Stimulated activated naive CD4-positive, alpha-beta T cell treated with Interleukin-2 at 50 U/mL for 16 hours (primary cell): ENCODE measurements around the gene USP35.

Experiments used
- DNase-seq: peaks from one replicate; lab custom pipeline; 2025; lab: John Stamatoyannopoulos, UW

USP35 gene

GRCh38 chr11:78234006-78234405 lies 45.3 kb downstream of the USP35 start:
- no peak for DNase-seq

DNA sequence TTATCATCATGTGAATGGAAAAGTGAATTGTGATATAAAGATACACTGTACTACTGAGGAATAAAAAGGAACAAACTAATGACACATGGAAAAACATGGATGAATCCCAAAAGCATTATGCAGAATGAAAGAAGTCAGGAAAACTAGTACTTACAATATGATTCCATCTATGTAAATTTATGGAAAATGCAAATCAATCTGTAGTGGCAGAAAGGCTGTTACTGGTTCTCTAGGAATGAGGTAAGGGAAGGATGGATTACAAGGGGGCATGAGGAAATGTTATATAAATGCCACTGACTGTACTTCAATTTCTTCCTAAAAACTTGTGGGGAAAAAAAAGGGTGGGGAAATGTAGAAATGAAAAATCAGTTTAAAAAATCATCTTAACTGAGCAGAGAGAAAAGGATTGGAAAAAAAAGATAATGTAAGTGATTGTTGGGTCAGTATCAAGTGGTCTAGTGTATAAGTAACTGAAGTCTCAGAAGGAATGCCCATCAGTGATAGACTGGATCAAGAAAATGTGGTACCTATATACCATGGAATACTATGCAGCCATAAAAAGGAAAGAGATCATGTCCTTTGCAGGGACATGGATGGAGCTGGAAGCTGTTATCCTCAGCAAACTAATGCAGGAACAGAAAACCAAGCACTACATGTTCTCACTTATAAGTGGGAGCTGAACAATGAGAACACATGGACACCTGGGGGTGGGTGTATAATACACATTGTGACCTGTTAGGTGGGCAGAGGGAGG lies 48.8 kb downstream of the USP35 start:
- no peak for DNase-seq

- DNase-seq: no peak
Measured at GRCh38 chr11:78239781-78240180, 51.1 kb downstream of the USP35 start.

DNA sequence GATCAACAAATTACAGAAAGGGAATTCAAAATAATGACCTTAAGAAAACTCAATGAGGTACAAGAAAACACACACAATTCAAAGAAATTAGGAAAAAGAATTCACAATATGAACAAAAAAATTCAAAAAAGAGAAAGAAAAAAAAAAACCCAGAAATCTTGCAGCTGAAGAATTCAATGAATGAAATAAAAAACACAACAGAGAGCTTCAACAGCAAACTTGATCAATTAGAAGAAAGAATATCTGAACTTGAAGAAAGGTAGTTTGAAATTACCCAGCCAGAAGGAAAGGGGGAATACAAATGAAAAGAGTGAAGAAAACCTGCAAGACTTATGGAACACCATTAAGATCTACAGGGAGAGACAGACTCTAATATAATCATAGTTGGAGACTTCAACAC lies 52.8 kb downstream of the USP35 start:
- DNase-seq: no peak

GRCh38 chr11:78244080-78244479 lies 55.4 kb downstream of the USP35 start:
- no peak for DNase-seq

- DNase-seq: no peak
Measured at GRCh38 chr11:78244546-78245255, 56.0 kb downstream of the USP35 start.

GRCh38 chr11:78248191-78248590 lies 59.5 kb downstream of the USP35 start:
- DNase-seq: no peak

GRCh38 chr11:78248903-78249302 lies 60.2 kb downstream of the USP35 start:
- no peak for DNase-seq

DNA sequence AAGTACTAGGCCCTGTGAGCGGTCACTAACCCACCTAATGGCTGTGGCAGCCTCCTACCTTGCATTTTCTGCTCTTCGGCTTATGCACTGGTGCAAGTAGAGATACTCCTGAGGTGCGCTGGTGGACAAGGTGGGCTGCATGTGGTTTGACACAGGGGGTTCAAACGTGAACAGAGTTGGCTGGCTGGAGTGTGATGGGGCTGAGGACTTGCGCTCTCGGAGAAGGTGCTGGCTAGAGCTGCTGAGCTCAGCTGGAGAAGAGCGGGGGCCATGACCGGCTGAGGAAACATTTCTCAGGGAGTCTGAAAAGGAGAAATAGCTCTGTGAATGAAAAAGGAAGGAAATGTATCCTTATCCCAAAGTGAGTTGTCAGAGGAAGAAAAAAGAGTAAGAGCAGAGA lies 61.4 kb downstream of the USP35 start:
- DNase-seq: no peak

- no peak for DNase-seq
Measured at GRCh38 chr11:78251083-78251775, 62.5 kb downstream of the USP35 start.

GRCh38 chr11:78253797-78254196 lies 65.1 kb downstream of the USP35 start:
- DNase-seq: no peak

- DNase-seq: no peak
Measured at GRCh38 chr11:78254268-78254667, 65.5 kb downstream of the USP35 start.

DNA sequence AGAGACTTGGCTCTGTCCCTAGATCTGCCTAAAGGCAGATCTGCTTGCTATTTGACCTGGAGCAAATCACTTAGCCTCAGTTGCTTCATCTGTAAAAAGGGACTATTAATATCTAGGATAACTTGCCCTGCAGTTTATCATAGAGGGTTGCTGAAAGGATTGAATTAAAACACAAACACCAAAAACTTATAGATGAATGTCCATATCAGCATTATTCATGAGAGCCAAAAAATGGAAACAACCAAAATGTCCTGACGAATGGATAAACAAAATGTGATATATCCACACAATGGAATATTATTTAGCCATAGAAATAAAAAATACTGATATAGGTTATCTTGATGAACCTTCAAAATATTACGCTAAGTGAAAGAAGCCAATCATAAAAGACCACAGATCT lies 67.2 kb downstream of the USP35 start:
- DNase-seq: no peak

DNA sequence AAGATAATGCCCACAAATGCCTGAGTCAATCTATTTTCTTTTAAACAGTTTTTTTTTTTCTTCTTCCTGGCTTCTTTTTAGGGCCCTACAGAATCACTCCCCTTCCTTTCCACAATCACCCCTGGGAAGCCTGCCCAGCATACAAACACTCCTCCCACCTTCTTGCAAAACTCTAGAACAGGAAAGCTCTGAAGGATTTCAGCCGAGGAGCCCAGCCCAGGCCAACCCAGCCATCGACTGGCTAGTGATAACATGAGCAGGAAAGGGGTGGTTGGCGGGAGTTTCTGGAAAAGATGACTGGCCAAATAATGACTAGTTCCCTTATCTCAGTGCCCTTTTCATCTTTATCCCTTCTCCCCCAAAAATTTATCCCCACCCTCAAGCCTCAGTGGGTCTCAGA lies 68.2 kb downstream of the USP35 start:
- no peak for DNase-seq

GRCh38 chr11:78257654-78258053 lies 68.9 kb downstream of the USP35 start:
- no peak for DNase-seq

DNA sequence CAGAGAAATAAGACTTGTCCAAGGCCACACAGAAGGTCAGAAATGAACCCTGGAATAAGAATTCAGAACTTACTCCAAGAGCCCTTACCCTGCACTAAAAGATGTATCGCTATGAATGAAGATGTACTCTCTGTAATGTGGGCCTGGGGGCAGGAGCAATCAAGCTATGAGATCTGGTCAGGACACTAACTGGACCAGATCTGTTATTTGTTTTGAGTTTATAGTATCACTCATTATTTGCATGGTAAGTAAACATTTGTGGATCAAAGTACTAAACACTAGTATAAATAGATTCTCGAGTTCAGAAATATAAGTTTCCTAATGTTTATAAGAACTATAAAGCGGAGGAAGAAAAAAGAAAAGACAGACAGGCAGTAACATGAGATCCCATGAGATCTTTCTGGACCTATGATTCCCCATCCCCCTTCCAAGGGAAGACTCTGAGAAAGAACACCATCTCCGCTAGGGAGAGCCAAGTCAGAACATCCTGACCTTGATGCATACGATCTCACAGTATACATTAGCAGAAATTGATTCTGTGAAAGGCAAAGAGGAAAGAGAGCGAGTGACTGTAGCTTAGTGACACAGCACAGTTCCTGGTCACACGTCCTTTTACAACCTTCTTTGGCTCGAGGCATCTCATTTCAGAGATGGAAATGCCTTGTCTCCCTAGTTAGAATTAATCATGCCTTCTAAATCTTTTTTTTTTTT lies 71.2 kb downstream of the USP35 start:
- DNase-seq: no peak

DNA sequence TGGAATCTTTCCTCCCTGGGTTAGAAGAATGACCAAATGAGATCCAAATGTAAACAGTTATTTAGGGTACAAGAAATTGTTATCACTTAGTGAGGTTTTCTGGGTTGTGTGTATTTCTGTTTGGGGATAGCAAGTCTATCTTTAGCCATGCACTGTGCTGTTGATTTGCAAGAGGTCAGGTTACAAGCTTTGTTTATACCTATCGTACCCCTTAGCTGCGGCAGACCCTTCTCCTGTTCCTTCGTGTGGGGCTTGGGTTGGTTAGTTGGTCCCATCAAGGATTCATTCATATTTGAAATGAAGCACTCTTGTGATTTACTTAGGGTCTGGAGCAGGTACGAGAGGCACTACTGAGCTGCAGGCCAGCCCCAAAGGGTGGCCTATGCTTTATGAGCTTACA lies 72.6 kb downstream of the USP35 start:
- no peak for DNase-seq

DNA sequence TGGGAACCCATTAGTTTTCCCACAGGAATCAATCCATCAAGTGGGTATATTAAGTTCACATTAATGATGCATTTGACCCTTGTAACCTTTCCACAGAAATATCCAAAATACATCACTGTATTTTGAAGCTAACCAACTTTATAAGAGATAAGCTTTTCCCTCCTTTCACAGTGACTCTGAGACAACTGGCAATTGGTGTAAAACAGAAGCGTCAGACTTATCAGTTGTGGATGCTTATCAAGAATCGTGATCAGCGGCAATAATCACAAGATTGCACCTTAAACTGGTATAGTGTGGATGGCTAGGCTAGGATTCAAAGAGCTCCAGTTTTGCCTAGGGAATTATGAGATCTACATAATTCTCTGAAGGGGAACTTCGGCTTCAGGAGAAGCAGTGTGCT lies 73.1 kb downstream of the USP35 start:
- no peak for DNase-seq

- no peak for DNase-seq
Measured at GRCh38 chr11:78262238-78262637, 73.5 kb downstream of the USP35 start.

DNA sequence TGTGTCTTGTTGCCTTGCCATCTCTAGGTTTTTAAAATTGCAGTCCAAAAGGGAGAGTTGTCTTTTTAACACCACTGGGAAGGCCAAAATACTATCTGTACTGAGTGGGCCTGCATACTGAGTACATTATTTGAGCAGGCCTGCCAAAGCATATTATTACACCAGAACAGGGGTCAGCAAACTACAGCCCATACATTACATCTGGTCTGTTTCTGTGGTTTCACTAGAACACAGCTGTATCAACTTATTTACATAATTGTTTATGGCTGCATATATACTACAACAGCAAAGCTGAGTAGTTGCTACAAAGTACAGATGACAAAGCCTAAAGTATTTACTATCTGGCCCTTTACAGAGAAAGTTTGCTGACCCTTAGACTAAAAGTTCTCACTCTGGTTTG lies 74.0 kb downstream of the USP35 start:
- no peak for DNase-seq
